CD4-positive, alpha-beta T cell (primary cell): ENCODE results near the gene DPYSL4. TPM values are rescaled to one million over a fixed set of nuclear protein-coding genes. Genes with fewer than 3 reads are reported as not detected.
A peak's percentile ranks its signal among the peaks of the same experiment; 100 is the strongest.
"Not testable (repeated sequence)": the region's sequence is repeated elsewhere in the genome, so short reads cannot be mapped to it uniquely, and the experiment has no call there.

Experiments
- ATAC-seq: fragments of 200-7000 bp; cut with Tn5 transposase; one replicate; pipeline ENCODE4 v1.10.0; 2022; ENCODE audit warnings: mild to moderate bottlenecking; ENCODE audit not compliant: poor library complexity
- CTCF ChIA-PET: fragments of 350-600 bp; sonication (Branson Sonifier 250); formaldehyde crosslinking; loops from one replicate; lab custom pipeline; 2021; ENCODE audit warnings: antibody characterized with exemption, inconsistent platforms; lab: Charles Lee
- POLR2A ChIA-PET: fragments of 350-600 bp; sonication (Branson Sonifier 250); formaldehyde crosslinking; loops from one replicate; lab custom pipeline; 2021; ENCODE audit warnings: antibody characterized with exemption, inconsistent platforms; lab: Charles Lee
- DNase-seq, 14 experiments: peaks; one replicate each; pipeline ENCODE4 v3.0.0-alpha.2; 2013 to 2020; ENCODE audit warnings: mixed read lengths in 2 of 14
- H3K27ac ChIP-seq, 2 donors: one replicate each; pipeline versions ENCODE4 v1.5.1 to v1.7.0; 2013; ENCODE audit warnings: low read length in 2 of 2, low read depth in 1 of 2, mild to moderate bottlenecking in 1 of 2
- H3K27me3 ChIP-seq, 2 experiments: 1 replicate in 1 of 2; 2 replicates in 1 of 2; pipeline versions ENCODE4 v1.6.1 to v1.7.0; 2013; ENCODE audit warnings: low read length in 2 of 2, control low read depth in 1 of 2, mild to moderate bottlenecking in 1 of 2, moderate library complexity in 1 of 2; ENCODE audit not compliant: insufficient read depth in 2 of 2, control insufficient read depth in 1 of 2
- H3K36me3 ChIP-seq: one replicate; pipeline ENCODE4 v1.6.1; 2013; ENCODE audit warnings: low read length, control low read depth; ENCODE audit not compliant: insufficient read depth
- H3K4me1 ChIP-seq: one replicate; pipeline ENCODE4 v1.6.1; 2013; ENCODE audit warnings: low read length, control low read depth; ENCODE audit not compliant: insufficient read depth
- H3K4me3 ChIP-seq: one replicate; pipeline ENCODE4 v1.5.1; 2013; ENCODE audit warnings: mild to moderate bottlenecking, low read length, moderate library complexity
- H3K9me3 ChIP-seq, 2 experiments: 1 replicate in 1 of 2; 2 replicates in 1 of 2; pipeline versions ENCODE4 v1.6.1 to v1.7.0; 2013; ENCODE audit warnings: low read length in 2 of 2, mild to moderate bottlenecking in 2 of 2, control low read depth in 1 of 2, moderate library complexity in 1 of 2; ENCODE audit not compliant: control insufficient read depth in 1 of 2, insufficient read depth in 1 of 2
- H3K27ac Mint-ChIP-seq: one replicate; pipeline ENCODE4 v1.8.0; 2020; ENCODE audit warnings: mixed read lengths
- H3K27me3 Mint-ChIP-seq: one replicate; pipeline ENCODE4 v1.8.0; 2021; ENCODE audit warnings: mixed read lengths
- H3K36me3 Mint-ChIP-seq: one replicate; pipeline ENCODE4 v1.8.0; 2021; ENCODE audit warnings: low read depth, mixed read lengths
- H3K4me1 Mint-ChIP-seq: one replicate; pipeline ENCODE4 v1.8.0; 2021; ENCODE audit warnings: low read depth, mixed read lengths
- H3K4me3 Mint-ChIP-seq: one replicate; pipeline ENCODE4 v1.8.0; 2020; ENCODE audit warnings: mild to moderate bottlenecking, mixed read lengths
- H3K9me3 Mint-ChIP-seq: one replicate; pipeline ENCODE4 v1.8.0; 2020; ENCODE audit warnings: mixed read lengths
- CTCF ChIP-seq: fragments of 200-600 bp; IDR thresholded peaks from one replicate; pipeline ENCODE4 v1.8.0; 2022; ENCODE audit warnings: antibody characterized with exemption, mild to moderate bottlenecking
- intact Hi-C, 2 experiments: fragments of 100-400 bp; cut with DNase I in 1 of 2; cut with micrococcal nuclease in 1 of 2; formaldehyde crosslinking; loops; one replicate each; pipeline versions ENCODE4 v1.15.1 to v1.9.0; 2023 to 2025; cut with DNase I, micrococcal nuclease
- total RNA-seq, 174 experiments: library from RNA in 2 of 174; stranded (reverse) in 2 of 174; gene quantifications; one replicate each; pipeline ENCODE4 v1.2.3 and lab custom pipeline; 2021 to 2026

The DPYSL4 gene
- total RNA-seq, 2 experiments from 2014 or later, result 0.64 to 0.96 TPM

- no peak for ATAC-seq
- CTCF ChIA-PET, result no interaction called here
- TF ChIP-seq CTCF, result no peak
Observed at GRCh38 chr10:132220061-132220460, 33.3 kb downstream of the DPYSL4 start.

GRCh38 chr10:132220996-132221395, 34.2 kb downstream of the DPYSL4 start:
- H3K27ac Mint-ChIP-seq, ATAC-seq, H3K27me3 ChIP-seq, H3K27ac ChIP-seq, DNase-seq, H3K36me3 ChIP-seq, H3K4me1 Mint-ChIP-seq, CTCF ChIA-PET, H3K4me3 Mint-ChIP-seq, POLR2A ChIA-PET, H3K27me3 Mint-ChIP-seq, H3K9me3 Mint-ChIP-seq, H3K4me3 ChIP-seq: not testable (repeated sequence)
- H3K36me3 Mint-ChIP-seq, result peaks cover 23% of the 10 kb centered on the region
- H3K9me3 ChIP-seq, result peaks cover 5 to 23% of the 10 kb centered on the region in 2 experiments
- intact Hi-C loops, result loop anchor here in 1 of 2 experiments (5.0 kb wide), 1 partner anchor 416 kb away; no protein-coding TSS in a partner anchor
- peaks cover 10% of the 10 kb centered on the region for H3K4me1 ChIP-seq

More at GRCh38 chr10:132220061-132220460, 33.3 kb downstream of the DPYSL4 start:
- peaks cover 5 to 24% of the 10 kb centered on the region in 2 experiments for H3K9me3 ChIP-seq
- no peaks in the 10 kb centered on the region for H3K36me3 ChIP-seq
- H3K4me1 ChIP-seq, result peaks cover 7% of the 10 kb centered on the region
- no peak overlapping the region for H3K4me3 ChIP-seq
- Mint-ChIP-seq H3K27ac (no peak overlapping the region), H3K4me3 (no peak overlapping the region), H3K27me3 (no peaks in the 10 kb centered on the region), H3K36me3 (peaks cover 31% of the 10 kb centered on the region), H3K4me1 (peaks cover 4% of the 10 kb centered on the region), H3K9me3 (peaks cover 4% of the 10 kb centered on the region)
- intact Hi-C loops, result loop anchor here in 1 of 2 experiments (5.0 kb wide), 1 partner anchor 417 kb away; no protein-coding TSS in a partner anchor
- no peak for DNase-seq
- no peaks in the 10 kb centered on the region for H3K27me3 ChIP-seq
- POLR2A ChIA-PET, result no interaction called here
- no peak overlapping the region for H3K27ac ChIP-seq

DNA sequence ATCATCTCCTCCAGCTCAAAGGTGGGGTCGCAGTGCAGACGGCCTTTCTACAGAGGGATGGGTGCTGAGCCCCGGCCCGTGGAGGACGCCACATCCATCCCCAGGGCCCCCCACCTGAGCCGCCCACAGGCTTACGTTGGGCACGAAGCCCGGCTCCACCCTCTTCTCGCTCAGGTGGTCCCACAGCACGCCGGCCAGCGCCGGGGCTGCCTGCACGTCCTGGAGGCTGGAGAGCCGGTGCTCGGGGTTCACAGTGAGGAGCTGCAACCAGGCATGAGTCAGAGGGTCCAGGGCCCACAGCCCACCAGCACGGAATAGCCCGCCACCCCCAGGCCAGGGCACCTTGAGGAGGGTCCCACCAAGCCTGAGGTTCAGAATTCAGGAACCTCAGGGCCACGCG, 36.0 kb downstream of the DPYSL4 start:
- peaks cover 4% of the 10 kb centered on the region for H3K4me1 Mint-ChIP-seq
- DNase-seq (no peak), ATAC-seq (no peak)
- H3K27me3 Mint-ChIP-seq, result no peaks in the 10 kb centered on the region
- no peaks in the 10 kb centered on the region for H3K9me3 Mint-ChIP-seq
- ChIA-PET POLR2A (no interaction called here), CTCF (no interaction called here)
- no peak overlapping the region for H3K4me3 Mint-ChIP-seq
- H3K36me3 Mint-ChIP-seq, result peaks cover 17% of the 10 kb centered on the region
- no peak for TF ChIP-seq CTCF
- H3K36me3 ChIP-seq, result no peaks in the 10 kb centered on the region
- H3K9me3 ChIP-seq, result peaks cover 0 to 9% of the 10 kb centered on the region in 2 experiments
- H3K4me1 ChIP-seq, result peaks cover 10% of the 10 kb centered on the region
- H3K27ac ChIP-seq, result no peak overlapping the region
- no peak overlapping the region for H3K4me3 ChIP-seq
- H3K27me3 ChIP-seq, result no peaks in the 10 kb centered on the region
- intact Hi-C loops, result loop anchor here (1.0 to 5.0 kb wide), 4 partner anchors 84 to 415 kb away; partner anchors contain the start of gene STK32C (in 1 of the 2)
- no peak overlapping the region for H3K27ac Mint-ChIP-seq

DNA sequence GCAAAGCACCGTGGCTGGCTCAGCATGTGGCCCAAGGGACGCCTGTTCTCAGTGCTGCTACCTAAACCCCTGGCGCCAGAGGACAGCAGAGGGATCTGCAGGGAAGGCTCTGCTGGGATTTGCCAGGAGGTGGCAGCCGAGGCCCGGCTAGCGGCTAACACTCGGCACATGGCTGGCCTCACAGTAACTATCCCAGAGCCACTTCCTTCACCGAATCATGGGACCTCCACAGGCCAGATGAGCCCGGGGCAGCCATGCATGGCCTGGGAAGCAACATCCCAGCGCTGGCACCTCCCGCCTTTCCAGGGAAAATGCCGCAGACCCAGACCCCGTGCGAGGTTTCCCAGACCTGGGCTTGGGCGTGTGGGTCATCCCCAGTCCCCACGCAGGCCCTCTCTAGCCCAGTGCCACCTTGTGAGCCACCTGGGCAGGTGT, 36.4 kb downstream of the DPYSL4 start:
- H3K27me3 ChIP-seq, result no peaks in the 10 kb centered on the region
- DNase-seq (peak; percentile 44 to 81 (median 58)), ATAC-seq (peak; percentile 96)
- H3K27ac Mint-ChIP-seq, result no peak overlapping the region
- no peaks in the 10 kb centered on the region for H3K27me3 Mint-ChIP-seq
- intact Hi-C loops, result loop anchor here (1.0 to 5.0 kb wide), 4 partner anchors 84 to 414 kb away; partner anchors contain the start of gene STK32C (in 1 of the 2)
- H3K36me3 Mint-ChIP-seq, result peaks cover 15% of the 10 kb centered on the region
- H3K27ac ChIP-seq, result no peak overlapping the region
- no peak overlapping the region for H3K4me3 ChIP-seq
- H3K4me1 ChIP-seq, result peaks cover 10% of the 10 kb centered on the region
- CTCF ChIA-PET, result no interaction called here
- no peaks in the 10 kb centered on the region for H3K36me3 ChIP-seq
- H3K4me1 Mint-ChIP-seq, result peaks cover 4% of the 10 kb centered on the region
- peaks cover 0 to 6% of the 10 kb centered on the region in 2 experiments for H3K9me3 ChIP-seq
- H3K9me3 Mint-ChIP-seq, result no peaks in the 10 kb centered on the region
- POLR2A ChIA-PET, result no interaction called here
- no peak overlapping the region for H3K4me3 Mint-ChIP-seq
- TF ChIP-seq CTCF, result peak; percentile 69
